ENCODE results near the gene RNFT2.

The RNFT2 gene

GRCh38 chr12:116692605-116693004 lies 45.5 kb upstream of the RNFT2 start:
- H3K4me3 ChIP-seq (ENCODE audit: low read depth, low read length): no peak overlapping the region
- TF ChIP-seq CTCF (IDR thresholded peaks at IDR 0.05; ENCODE audit: low read depth, low read length, missing control alignments): no peak
- in situ Hi-C loops (cut with HindIII; ENCODE audit: low sequenced_read_pairs): no loop called here
- DNase-seq (ENCODE audit: low read depth): no peak

GRCh38 chr12:116693286-116694227 lies 44.6 kb upstream of the RNFT2 start:
- no peak for DNase-seq (ENCODE audit: low read depth)
- in situ Hi-C loops (cut with HindIII; ENCODE audit: low sequenced_read_pairs): no loop called here
- TF ChIP-seq CTCF (IDR thresholded peaks at IDR 0.05; ENCODE audit: low read depth, low read length, missing control alignments): peak; percentile 14
- H3K4me3 ChIP-seq (ENCODE audit: low read depth, low read length): peak overlapping the region; percentile 5

- H3K4me3 ChIP-seq (ENCODE audit: low read depth, low read length): no peak overlapping the region
- no peak for DNase-seq (ENCODE audit: low read depth)
- TF ChIP-seq CTCF (IDR thresholded peaks at IDR 0.05; ENCODE audit: low read depth, low read length, missing control alignments): no peak
- in situ Hi-C loops (cut with HindIII; ENCODE audit: low sequenced_read_pairs): no loop called here
Observed at GRCh38 chr12:116694653-116695463, 43.3 kb upstream of the RNFT2 start.

DNA sequence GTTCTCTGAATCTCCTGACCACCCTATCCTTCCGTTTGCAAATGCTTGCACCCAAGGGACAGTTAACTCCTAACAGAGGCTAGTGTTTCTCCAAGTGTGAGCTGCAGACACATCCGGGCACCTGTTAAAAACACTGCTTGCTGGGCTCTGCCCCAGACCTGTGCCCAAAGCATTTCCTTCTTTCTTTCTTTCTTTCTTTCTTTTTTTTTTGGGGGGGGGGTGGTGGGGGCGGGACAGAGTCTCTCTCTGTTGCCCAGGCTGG lies 42.7 kb upstream of the RNFT2 start:
- in situ Hi-C loops (cut with HindIII; ENCODE audit: low sequenced_read_pairs): no loop called here

DNA sequence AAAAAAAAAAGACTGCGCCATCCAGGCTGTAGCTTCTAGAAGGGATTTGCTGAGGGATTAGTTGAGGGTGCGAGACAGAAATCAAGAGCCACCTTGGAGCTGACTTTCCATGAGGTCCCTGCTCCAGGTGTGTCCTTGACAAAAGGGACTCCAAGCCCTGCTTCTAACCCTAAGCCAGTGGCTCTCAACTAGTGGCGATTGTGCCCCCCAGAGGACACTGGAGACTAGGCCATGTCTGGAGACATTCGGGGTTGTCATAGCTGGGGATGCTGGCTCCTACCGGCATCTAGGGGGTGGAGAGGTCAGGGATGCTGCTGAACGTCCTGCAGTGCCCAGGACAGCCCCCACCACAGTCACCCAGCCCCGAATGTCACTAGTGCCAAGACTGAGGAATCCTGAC lies 40.8 kb upstream of the RNFT2 start:
- no peak for DNase-seq (ENCODE audit: low read depth)
- in situ Hi-C loops (cut with HindIII; ENCODE audit: low sequenced_read_pairs): no loop called here
- no peak overlapping the region for H3K4me3 ChIP-seq (ENCODE audit: low read depth, low read length)
- TF ChIP-seq CTCF (IDR thresholded peaks at IDR 0.05; ENCODE audit: low read depth, low read length, missing control alignments): peak; percentile 26

More for the DNA sequence above, 42.7 kb upstream of the RNFT2 start:
- no peak overlapping the region for H3K4me3 ChIP-seq (ENCODE audit: low read depth, low read length)
- DNase-seq (ENCODE audit: low read depth): no peak
- TF ChIP-seq CTCF (IDR thresholded peaks at IDR 0.05; ENCODE audit: low read depth, low read length, missing control alignments): no peak

- in situ Hi-C loops (cut with HindIII; ENCODE audit: low sequenced_read_pairs): no loop called here
- TF ChIP-seq CTCF (IDR thresholded peaks at IDR 0.05; ENCODE audit: low read depth, low read length, missing control alignments): no peak
- no peak for DNase-seq (ENCODE audit: low read depth)
- no peak overlapping the region for H3K4me3 ChIP-seq (ENCODE audit: low read depth, low read length)
Observed at GRCh38 chr12:116697716-116698115, 40.4 kb upstream of the RNFT2 start.

Measured in astrocyte of the cerebellum (primary cell).